ENCODE results near the gene TSEN15.

GRCh38 chr1:184051485-184052193, at the start of gene TSEN15:
- TF ChIP-seq, protein P1, sequence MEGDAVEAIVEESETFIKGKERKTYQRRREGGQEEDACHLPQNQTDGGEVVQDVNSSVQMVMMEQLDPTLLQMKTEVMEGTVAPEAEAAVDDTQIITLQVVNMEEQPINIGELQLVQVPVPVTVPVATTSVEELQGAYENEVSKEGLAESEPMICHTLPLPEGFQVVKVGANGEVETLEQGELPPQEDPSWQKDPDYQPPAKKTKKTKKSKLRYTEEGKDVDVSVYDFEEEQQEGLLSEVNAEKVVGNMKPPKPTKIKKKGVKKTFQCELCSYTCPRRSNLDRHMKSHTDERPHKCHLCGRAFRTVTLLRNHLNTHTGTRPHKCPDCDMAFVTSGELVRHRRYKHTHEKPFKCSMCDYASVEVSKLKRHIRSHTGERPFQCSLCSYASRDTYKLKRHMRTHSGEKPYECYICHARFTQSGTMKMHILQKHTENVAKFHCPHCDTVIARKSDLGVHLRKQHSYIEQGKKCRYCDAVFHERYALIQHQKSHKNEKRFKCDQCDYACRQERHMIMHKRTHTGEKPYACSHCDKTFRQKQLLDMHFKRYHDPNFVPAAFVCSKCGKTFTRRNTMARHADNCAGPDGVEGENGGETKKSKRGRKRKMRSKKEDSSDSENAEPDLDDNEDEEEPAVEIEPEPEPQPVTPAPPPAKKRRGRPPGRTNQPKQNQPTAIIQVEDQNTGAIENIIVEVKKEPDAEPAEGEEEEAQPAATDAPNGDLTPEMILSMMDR (IDR thresholded peaks at IDR 0.05; ENCODE audit: insufficient read depth, low read length, poor library complexity, severe bottlenecking), result no peak
- no peak for TF ChIP-seq EZH2phosphoT487 (conservative IDR thresholded peaks at IDR 0.05; ENCODE audit: low read length)

All from SU-DHL-6 (cell line).